Measurements from ENCODE around the gene LRRC42. TPM values are rescaled to one million over a fixed set of nuclear protein-coding genes. Genes with fewer than 3 reads are reported as not detected.

The LRRC42 gene
- total RNA-seq, 8 experiments from 2014 or later = 18.0 to 39.8 (median 25.1) TPM

GRCh38 chr1:53945433-53946251, 508 bp upstream of the LRRC42 start, which contains the start of gene IFT25:
Gene IFT25, minus strand, starts transcription at chr1:53945699. Its CDS starts 5,617 bp downstream, at chr1:53940082.
- 0 to 5% methylated on average over 2 to 4 of the region's 90 CpGs; no CpG with 5 or more reads in 8 of the 10 experiments for WGBS, 10 experiments
- peak within 1 kb of the TSS; percentile 54 to 87 (median 70) for H3K4me3 ChIP-seq
- ATAC-seq (replicated peaks in 6 of 8) = peak; percentile 67 to 83 (median 80)
- peaks cover 27 to 31% of the 10 kb centered on the region in 2 donors for H3K4me1 ChIP-seq (replicated peaks in 1 of 2)
- peak within 1 kb of the TSS; percentile 60 to 75 for H3K27ac ChIP-seq
- in situ Hi-C loops (cut with MboI; ENCODE audit: low pct_unique_long_range_greater_than_20kb in 2 of 9, low sequenced_read_pairs in 9 of 9, unreplicated experiment in 9 of 9) = no loop called here

GRCh38 chr1:53947172-53947907, 1.2 kb downstream of the LRRC42 start:
- in situ Hi-C loops (cut with MboI; ENCODE audit: low pct_unique_long_range_greater_than_20kb in 2 of 9, low sequenced_read_pairs in 9 of 9, unreplicated experiment in 9 of 9) = no loop called here
- Histone ChIP-seq H3K27ac (no peak overlapping the region), H3K4me1 (replicated peaks in 1 of 2) (peaks cover 29 to 33% of the 10 kb centered on the region in 2 donors)

DNA sequence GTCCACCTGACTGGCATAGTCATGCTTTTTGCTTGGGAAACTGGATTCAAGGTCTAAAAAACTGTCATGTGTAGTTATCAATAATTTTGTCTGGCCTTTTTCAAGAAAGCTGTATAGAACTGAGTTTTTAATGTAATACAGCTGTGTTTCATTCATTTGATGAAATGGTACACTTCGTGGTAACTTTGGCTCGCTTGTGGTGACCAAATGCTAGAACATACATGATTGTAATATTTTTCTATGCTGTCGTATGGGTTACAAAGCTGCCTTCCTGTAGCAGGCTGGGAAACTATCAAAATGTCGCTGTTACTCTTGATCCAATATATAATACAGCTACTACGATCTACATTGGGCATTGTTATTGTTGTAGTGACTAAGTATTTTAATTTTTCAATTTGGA, 2.1 kb downstream of the LRRC42 start:
- Histone ChIP-seq H3K27ac (no peak overlapping the region), H3K4me1 (replicated peaks in 1 of 2) (peaks cover 29 to 33% of the 10 kb centered on the region in 2 donors), H3K4me3 (no peak overlapping the region)
- 49 to 100% (median 94%) methylated on average over 1 to 5 of the region's 5 CpGs; no CpG with 5 or more reads in 1 of the 10 experiments for WGBS, 10 experiments
- no peak for ATAC-seq (replicated peaks in 6 of 8)
- in situ Hi-C loops (cut with MboI; ENCODE audit: low pct_unique_long_range_greater_than_20kb in 2 of 9, low sequenced_read_pairs in 9 of 9, unreplicated experiment in 9 of 9) = no loop called here

More at GRCh38 chr1:53947172-53947907, 1.2 kb downstream of the LRRC42 start:
- WGBS, 10 experiments = 0 to 49% (median 24%) methylated on average over 1 to 6 of the region's 6 CpGs; no CpG with 5 or more reads in 2 of the 10 experiments
- ATAC-seq (replicated peaks in 6 of 8) = no peak
- H3K4me3 ChIP-seq = peak overlapping the region; percentile 54 to 87 (median 70)

GRCh38 chr1:53949023-53949990, 3.2 kb downstream of the LRRC42 start:
- no peak for ATAC-seq (replicated peaks in 6 of 8)
- H3K27ac ChIP-seq = no peak overlapping the region
- no peak overlapping the region for H3K4me3 ChIP-seq
- in situ Hi-C loops (cut with MboI; ENCODE audit: low pct_unique_long_range_greater_than_20kb in 2 of 9, low sequenced_read_pairs in 9 of 9, unreplicated experiment in 9 of 9) = no loop called here
- 38 to 100% (median 84%) methylated on average over 1 to 4 of the region's 4 CpGs; no CpG with 5 or more reads in 1 of the 10 experiments for WGBS, 10 experiments
- peaks cover 29 to 33% of the 10 kb centered on the region in 2 donors for H3K4me1 ChIP-seq (replicated peaks in 1 of 2)

DNA sequence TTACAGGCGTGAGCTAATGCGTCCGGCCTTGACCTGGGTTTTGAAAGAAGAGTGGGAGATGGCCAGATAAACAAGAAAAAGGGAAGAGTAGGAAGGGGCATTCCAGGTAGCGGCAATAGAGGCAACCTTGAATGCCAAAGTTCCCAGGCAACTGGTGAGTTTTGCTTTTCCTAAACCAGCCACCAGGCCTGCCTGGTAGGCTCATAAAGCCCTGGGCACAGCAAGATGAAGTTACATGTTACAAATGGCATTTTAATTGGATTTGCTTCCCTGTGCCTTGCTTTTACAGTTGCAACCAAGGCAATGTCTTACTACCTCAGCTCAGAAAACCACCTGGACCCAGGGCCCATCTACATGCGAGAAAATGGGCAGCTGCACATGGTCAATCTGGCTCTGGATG, 5.5 kb downstream of the LRRC42 start:
- Histone ChIP-seq H3K27ac (no peak overlapping the region), H3K4me1 (replicated peaks in 1 of 2) (peaks cover 29 to 33% of the 10 kb centered on the region in 2 donors), H3K4me3 (no peak overlapping the region)
- 91 to 100% (median 100%) methylated on average over 1 to 5 of the region's 5 CpGs; no CpG with 5 or more reads in 3 of the 10 experiments for WGBS, 10 experiments
- in situ Hi-C loops (cut with MboI; ENCODE audit: low pct_unique_long_range_greater_than_20kb in 2 of 9, low sequenced_read_pairs in 9 of 9, unreplicated experiment in 9 of 9) = loop anchor here in 2 of 9 experiments (25.0 kb wide), 1 partner anchor 89 kb away; no protein-coding TSS in a partner anchor
- no peak for ATAC-seq (replicated peaks in 6 of 8)

- Histone ChIP-seq H3K4me3 (no peak overlapping the region), H3K27ac (no peak overlapping the region), H3K4me1 (replicated peaks in 1 of 2) (peaks cover 12 to 16% of the 10 kb centered on the region in 2 donors)
- ATAC-seq (replicated peaks in 6 of 8) = no peak
- in situ Hi-C loops (cut with MboI; ENCODE audit: low pct_unique_long_range_greater_than_20kb in 2 of 9, low sequenced_read_pairs in 9 of 9, unreplicated experiment in 9 of 9) = loop anchor here in 2 of 9 experiments (25.0 kb wide), 1 partner anchor 92 kb away; no protein-coding TSS in a partner anchor
- WGBS, 10 experiments = 74 to 100% (median 93%) methylated on average over 2 of the region's 2 CpGs; no CpG with 5 or more reads in 1 of the 10 experiments
These were observed 8.0 kb downstream of the LRRC42 start for GRCh38 chr1:53954128-53954527.

GRCh38 chr1:53956308-53957168, 10.4 kb downstream of the LRRC42 start:
- H3K4me1 ChIP-seq (replicated peaks in 1 of 2) = peaks cover 0 to 3% of the 10 kb centered on the region in 2 donors
- H3K27ac ChIP-seq = no peak overlapping the region
- 22 to 100% (median 67%) methylated on average over 1 to 3 of the region's 3 CpGs; no CpG with 5 or more reads in 1 of the 10 experiments for WGBS, 10 experiments
- ATAC-seq (replicated peaks in 6 of 8) = peak in 5 of 8 experiments; percentile 25 to 90 (median 45)
- H3K4me3 ChIP-seq = no peak overlapping the region
- in situ Hi-C loops (cut with MboI; ENCODE audit: low pct_unique_long_range_greater_than_20kb in 2 of 9, low sequenced_read_pairs in 9 of 9, unreplicated experiment in 9 of 9) = loop anchor here in 2 of 9 experiments (25.0 kb wide), 1 partner anchor 94 kb away; no protein-coding TSS in a partner anchor

DNA sequence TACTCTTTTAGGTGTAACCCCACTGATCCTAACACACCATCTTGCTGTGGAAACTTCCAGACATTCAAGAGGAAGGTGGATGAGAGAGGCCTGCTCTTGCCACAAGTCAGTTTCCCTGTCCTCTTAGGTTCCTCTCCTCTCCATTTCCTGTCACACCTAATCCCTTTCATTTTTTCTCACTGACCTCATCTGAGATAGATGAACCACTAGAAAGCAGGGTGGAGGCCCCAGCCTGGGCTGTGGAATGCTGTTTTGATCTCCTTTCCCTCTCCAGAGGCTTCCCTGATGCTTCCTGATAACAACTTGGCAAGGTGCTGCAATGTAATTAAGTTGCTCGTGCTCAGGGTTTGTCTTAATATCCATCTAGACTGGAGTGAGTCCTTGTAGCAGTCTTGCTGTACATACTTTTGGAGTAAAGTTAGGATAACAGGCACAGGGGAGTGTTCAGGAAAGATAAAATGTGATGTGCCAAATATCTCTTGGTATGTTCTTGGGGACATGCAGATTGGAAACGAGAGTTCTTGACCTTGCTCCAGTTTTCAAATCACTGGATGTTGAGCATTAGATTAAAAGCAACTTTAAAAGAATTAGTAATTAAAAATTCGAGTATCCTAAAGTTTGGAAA, 11.2 kb downstream of the LRRC42 start:
- no peak overlapping the region for H3K4me3 ChIP-seq
- H3K4me1 ChIP-seq (replicated peaks in 1 of 2) = peaks cover 0 to 3% of the 10 kb centered on the region in 2 donors
- peak in 4 of 8 experiments; percentile 36 to 99 (median 94) for ATAC-seq (replicated peaks in 6 of 8)
- H3K27ac ChIP-seq = no peak overlapping the region
- in situ Hi-C loops (cut with MboI; ENCODE audit: low pct_unique_long_range_greater_than_20kb in 2 of 9, low sequenced_read_pairs in 9 of 9, unreplicated experiment in 9 of 9) = loop anchor here in 2 of 9 experiments (25.0 kb wide), 1 partner anchor 95 kb away; no protein-coding TSS in a partner anchor
- 28 to 100% (median 77%) methylated on average over 1 to 3 of the region's 3 CpGs for WGBS, 10 experiments

GRCh38 chr1:53959664-53960250, 13.6 kb downstream of the LRRC42 start:
- peaks cover 0 to 3% of the 10 kb centered on the region in 2 donors for H3K4me1 ChIP-seq (replicated peaks in 1 of 2)
- in situ Hi-C loops (cut with MboI; ENCODE audit: low pct_unique_long_range_greater_than_20kb in 2 of 9, low sequenced_read_pairs in 9 of 9, unreplicated experiment in 9 of 9) = loop anchor here in 3 of 9 experiments (10.0 to 25.0 kb wide), 2 partner anchors 95 to 97 kb away; no protein-coding TSS in a partner anchor
- ATAC-seq (replicated peaks in 6 of 8) = no peak
- H3K4me3 ChIP-seq = no peak overlapping the region
- H3K27ac ChIP-seq = no peak overlapping the region

- no peak overlapping the region for H3K4me3 ChIP-seq
- no peaks in the 10 kb centered on the region for H3K4me1 ChIP-seq (replicated peaks in 1 of 2)
- H3K27ac ChIP-seq = no peak overlapping the region
- WGBS, 10 experiments = 83 to 100% (median 94%) methylated on average over 1 to 4 of the region's 4 CpGs; no CpG with 5 or more reads in 1 of the 10 experiments
- ATAC-seq (replicated peaks in 6 of 8) = no peak
- in situ Hi-C loops (cut with MboI; ENCODE audit: low pct_unique_long_range_greater_than_20kb in 2 of 9, low sequenced_read_pairs in 9 of 9, unreplicated experiment in 9 of 9) = loop anchor here in 3 of 9 experiments (10.0 to 25.0 kb wide), 2 partner anchors 98 to 100 kb away; no protein-coding TSS in a partner anchor
These were observed 16.2 kb downstream of the LRRC42 start for GRCh38 chr1:53962395-53962794.

All from motor neuron (in vitro differentiated cells).